ENCODE measurements around the gene PAN3.

- TF ChIP-seq POLR2AphosphoS5 (IDR thresholded peaks at IDR 0.05; ENCODE audit: low read depth, low read length) (no peak), REST (IDR thresholded peaks at IDR 0.05; ENCODE audit: insufficient read depth in 1 of 2, low read depth in 2 of 2, low read length in 2 of 2) (no peak)
Measured at GRCh38 chr13:28147495-28147894, 9.2 kb downstream of the PAN3 start.

All from PFSK-1 (cell line).